GM12878 (cell line): Measurements from ENCODE around the gene SNX13. TPM values are rescaled to one million over a fixed set of nuclear protein-coding genes. Genes with fewer than 3 reads are reported as not detected.
A peak's percentile ranks its signal among the peaks of the same experiment; 100 is the strongest.

Experiments
- CBX5 ChIP-seq: sonication (generic); IDR thresholded peaks from 2 replicates; pipeline ENCODE4 v1.6.1; 2016; ENCODE audit warnings: low read depth, moderate library complexity, mild to moderate bottlenecking, inconsistent platforms
- ESRRA ChIP-seq: IDR thresholded peaks from 2 replicates; pipeline ENCODE4 v1.6.1; 2012; ENCODE audit warnings: mild to moderate bottlenecking, low read length, improper control_type of control experiment
- EZH2 ChIP-seq: IDR thresholded peaks from 2 replicates; pipeline ENCODE4 v1.6.1; 2012; ENCODE audit warnings: low read depth, mild to moderate bottlenecking, control low read depth, inconsistent platforms, low read length, borderline replicate concordance; ENCODE audit not compliant: control insufficient read depth
- MEF2B ChIP-seq: fragments of 450-650 bp; IDR thresholded peaks from 2 replicates; pipeline ENCODE4 v1.6.1; 2018; ENCODE audit warnings: mild to moderate bottlenecking, moderate library complexity; ENCODE audit not compliant: partially characterized antibody, poor library complexity, severe bottlenecking
- NFXL1 ChIP-seq: fragments of 450-650 bp; IDR thresholded peaks from 2 replicates; pipeline ENCODE4 v1.6.1; 2017; ENCODE audit warnings: antibody characterized with exemption, mild to moderate bottlenecking, borderline replicate concordance
- NRF1 ChIP-seq: conservative IDR thresholded peaks from 2 replicates; pipeline ENCODE4 v1.6.1; 2011; ENCODE audit warnings: mild to moderate bottlenecking, low read depth, low read length, improper control_type of control experiment
- POLR2AphosphoS5 ChIP-seq: IDR thresholded peaks from 2 replicates; pipeline ENCODE4 v1.6.1; 2011; ENCODE audit warnings: mild to moderate bottlenecking, low read length, inconsistent platforms
- RBBP5 ChIP-seq: fragments of 200-600 bp; sonication (generic); conservative IDR thresholded peaks from 2 replicates; pipeline ENCODE4 v1.6.1; 2016
- RUNX3 ChIP-seq: IDR thresholded peaks from 2 replicates; pipeline ENCODE4 v1.6.1; 2012; ENCODE audit warnings: low read length, inconsistent platforms
- SP1 ChIP-seq: IDR thresholded peaks from one replicate; pipeline ENCODE4 v1.6.1; 2011; ENCODE audit warnings: low read depth, low read length
- SREBF2 ChIP-seq: IDR thresholded peaks from 2 replicates; pipeline ENCODE4 v1.6.1; 2012; ENCODE audit warnings: mild to moderate bottlenecking, low read length
- STAT3 ChIP-seq: IDR thresholded peaks from 2 replicates; pipeline ENCODE4 v1.6.1; 2011; ENCODE audit warnings: low read depth, low read length, improper control_type of control experiment
- SUPT20H ChIP-seq: IDR thresholded peaks from 2 replicates; pipeline ENCODE4 v1.6.1; 2011; ENCODE audit warnings: low read depth, mild to moderate bottlenecking, low read length, moderate library complexity, borderline replicate concordance; ENCODE audit not compliant: control insufficient read depth
- TCF12 ChIP-seq: IDR thresholded peaks from 2 replicates; pipeline ENCODE4 v1.6.1; 2011; ENCODE audit warnings: low read depth, mild to moderate bottlenecking, low read length
- ZNF384 ChIP-seq: IDR thresholded peaks from 2 replicates; pipeline ENCODE4 v1.6.1; 2012; ENCODE audit warnings: low read depth, mild to moderate bottlenecking, low read length, improper control_type of control experiment, borderline replicate concordance
- polyA plus RNA-seq, 11 experiments: library from polyadenylated mRNA; depleted of rRNA in 4 of 11; unstranded in 6 of 11; stranded (reverse) in 5 of 11; fragments of >200 nt; fragmentation: Nextera tagmentation in 4 of 11; fragmentation: Illumina TruSeq in 1 of 11; extraction: Ambion mirVana in 4 of 11; extraction: Trizol in 1 of 11; gene quantifications; 1 replicate in 1 of 11; 2 replicates in 10 of 11; pipeline versions ENCODE4 v1.2.1 to v1.2.3, GENCODE V29; 2011 to 2016; ENCODE audit warnings: inconsistent platforms in 2 of 11, missing spikeins in 2 of 11, low read depth in 1 of 11
- total RNA-seq, 4 experiments: library from RNA; depleted of rRNA in 3 of 4; stranded (reverse); fragments of >200 nt in 3 of 4; fragmentation: Illumina TruSeq in 1 of 4; extraction: Trizol in 1 of 4; gene quantifications; 2 replicates each; pipeline versions ENCODE4 v1.2.1 to v1.2.3, GENCODE V29; 2013 to 2021
- TF ChIP-seq, protein P1 (sequence below): fragments of 150-350 bp; IDR thresholded peaks from 2 replicates; pipeline ENCODE4 v1.6.1; 2014; ENCODE audit warnings: mild to moderate bottlenecking, low read depth, low read length
- TF ChIP-seq, protein P2 (sequence below): fragments of 450-650 bp; IDR thresholded peaks from 2 replicates; pipeline ENCODE4 v1.6.1; 2017; ENCODE audit warnings: antibody characterized with exemption, mild to moderate bottlenecking, moderate library complexity
- TF ChIP-seq, protein P3 (sequence below), 3 experiments: IDR thresholded peaks in 2 of 3; conservative IDR thresholded peaks in 1 of 3; 2 replicates each; pipeline ENCODE4 v1.5.1; 2011; ENCODE audit warnings: low read depth in 3 of 3, low read length in 3 of 3, mild to moderate bottlenecking in 3 of 3, control low read depth in 2 of 3, moderate library complexity in 2 of 3, inconsistent platforms in 1 of 3, mixed read lengths in 1 of 3; ENCODE audit not compliant: control insufficient read depth in 2 of 3, insufficient read depth in 1 of 3; ENCODE audit errors: extremely low read depth in 1 of 3
- TF ChIP-seq, protein P4 (sequence below): fragments of 450-650 bp; IDR thresholded peaks from 2 replicates; pipeline ENCODE4 v1.6.1; 2018; ENCODE audit warnings: mild to moderate bottlenecking, low read depth, moderate library complexity; ENCODE audit not compliant: partially characterized antibody
- TF ChIP-seq, protein P5 (sequence below): IDR thresholded peaks from 2 replicates; pipeline ENCODE4 v1.6.1; 2011; ENCODE audit warnings: borderline replicate concordance, low read depth, mild to moderate bottlenecking, moderate library complexity, low read length; ENCODE audit not compliant: insufficient read depth, poor library complexity, severe bottlenecking

SNX13 gene
- total and polyA plus RNA-seq, 10 of the 15 experiments (the other 5 are each of a cell fraction or from before 2014, with no cell fraction given) = 2.2 to 17.1 (median 11.9) TPM

DNA sequence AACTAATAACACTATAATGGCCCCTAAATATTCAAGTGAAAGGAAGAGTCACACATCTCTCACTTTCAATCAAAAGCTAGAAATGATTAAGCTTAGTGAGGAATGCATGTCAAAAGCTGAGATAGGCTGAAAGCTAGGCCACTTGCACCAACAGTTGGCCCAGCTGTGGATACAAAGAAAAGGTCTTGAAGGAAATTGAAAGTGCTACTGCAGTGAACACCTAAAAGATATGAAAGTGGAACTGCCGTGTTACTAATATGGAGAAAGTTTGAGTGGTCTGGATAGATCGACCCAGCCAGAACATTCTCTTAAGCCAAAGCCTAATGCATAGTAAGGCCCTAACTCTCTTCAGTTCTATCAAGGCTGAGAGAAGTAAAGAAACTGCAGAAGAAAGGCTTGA lies 12.1 kb upstream of the SNX13 start (continued):
- TF ChIP-seq, protein P1, sequence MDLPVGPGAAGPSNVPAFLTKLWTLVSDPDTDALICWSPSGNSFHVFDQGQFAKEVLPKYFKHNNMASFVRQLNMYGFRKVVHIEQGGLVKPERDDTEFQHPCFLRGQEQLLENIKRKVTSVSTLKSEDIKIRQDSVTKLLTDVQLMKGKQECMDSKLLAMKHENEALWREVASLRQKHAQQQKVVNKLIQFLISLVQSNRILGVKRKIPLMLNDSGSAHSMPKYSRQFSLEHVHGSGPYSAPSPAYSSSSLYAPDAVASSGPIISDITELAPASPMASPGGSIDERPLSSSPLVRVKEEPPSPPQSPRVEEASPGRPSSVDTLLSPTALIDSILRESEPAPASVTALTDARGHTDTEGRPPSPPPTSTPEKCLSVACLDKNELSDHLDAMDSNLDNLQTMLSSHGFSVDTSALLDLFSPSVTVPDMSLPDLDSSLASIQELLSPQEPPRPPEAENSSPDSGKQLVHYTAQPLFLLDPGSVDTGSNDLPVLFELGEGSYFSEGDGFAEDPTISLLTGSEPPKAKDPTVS = no peak
- TF ChIP-seq, protein P2, sequence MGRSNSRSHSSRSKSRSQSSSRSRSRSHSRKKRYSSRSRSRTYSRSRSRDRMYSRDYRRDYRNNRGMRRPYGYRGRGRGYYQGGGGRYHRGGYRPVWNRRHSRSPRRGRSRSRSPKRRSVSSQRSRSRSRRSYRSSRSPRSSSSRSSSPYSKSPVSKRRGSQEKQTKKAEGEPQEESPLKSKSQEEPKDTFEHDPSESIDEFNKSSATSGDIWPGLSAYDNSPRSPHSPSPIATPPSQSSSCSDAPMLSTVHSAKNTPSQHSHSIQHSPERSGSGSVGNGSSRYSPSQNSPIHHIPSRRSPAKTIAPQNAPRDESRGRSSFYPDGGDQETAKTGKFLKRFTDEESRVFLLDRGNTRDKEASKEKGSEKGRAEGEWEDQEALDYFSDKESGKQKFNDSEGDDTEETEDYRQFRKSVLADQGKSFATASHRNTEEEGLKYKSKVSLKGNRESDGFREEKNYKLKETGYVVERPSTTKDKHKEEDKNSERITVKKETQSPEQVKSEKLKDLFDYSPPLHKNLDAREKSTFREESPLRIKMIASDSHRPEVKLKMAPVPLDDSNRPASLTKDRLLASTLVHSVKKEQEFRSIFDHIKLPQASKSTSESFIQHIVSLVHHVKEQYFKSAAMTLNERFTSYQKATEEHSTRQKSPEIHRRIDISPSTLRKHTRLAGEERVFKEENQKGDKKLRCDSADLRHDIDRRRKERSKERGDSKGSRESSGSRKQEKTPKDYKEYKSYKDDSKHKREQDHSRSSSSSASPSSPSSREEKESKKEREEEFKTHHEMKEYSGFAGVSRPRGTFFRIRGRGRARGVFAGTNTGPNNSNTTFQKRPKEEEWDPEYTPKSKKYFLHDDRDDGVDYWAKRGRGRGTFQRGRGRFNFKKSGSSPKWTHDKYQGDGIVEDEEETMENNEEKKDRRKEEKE = no peak
- TF ChIP-seq RUNX3 (peak; percentile 79), EZH2 (no peak), ZNF384 (no peak), CBX5 (peak; percentile 80), MEF2B (no peak), RBBP5 (no peak), SP1 (no peak), POLR2AphosphoS5 (no peak), NFXL1 (no peak), TCF12 (peak; percentile 61), STAT3 (no peak), ESRRA (no peak), SREBF2 (no peak), SUPT20H (no peak), NRF1 (no peak)
- TF ChIP-seq, protein P3, sequence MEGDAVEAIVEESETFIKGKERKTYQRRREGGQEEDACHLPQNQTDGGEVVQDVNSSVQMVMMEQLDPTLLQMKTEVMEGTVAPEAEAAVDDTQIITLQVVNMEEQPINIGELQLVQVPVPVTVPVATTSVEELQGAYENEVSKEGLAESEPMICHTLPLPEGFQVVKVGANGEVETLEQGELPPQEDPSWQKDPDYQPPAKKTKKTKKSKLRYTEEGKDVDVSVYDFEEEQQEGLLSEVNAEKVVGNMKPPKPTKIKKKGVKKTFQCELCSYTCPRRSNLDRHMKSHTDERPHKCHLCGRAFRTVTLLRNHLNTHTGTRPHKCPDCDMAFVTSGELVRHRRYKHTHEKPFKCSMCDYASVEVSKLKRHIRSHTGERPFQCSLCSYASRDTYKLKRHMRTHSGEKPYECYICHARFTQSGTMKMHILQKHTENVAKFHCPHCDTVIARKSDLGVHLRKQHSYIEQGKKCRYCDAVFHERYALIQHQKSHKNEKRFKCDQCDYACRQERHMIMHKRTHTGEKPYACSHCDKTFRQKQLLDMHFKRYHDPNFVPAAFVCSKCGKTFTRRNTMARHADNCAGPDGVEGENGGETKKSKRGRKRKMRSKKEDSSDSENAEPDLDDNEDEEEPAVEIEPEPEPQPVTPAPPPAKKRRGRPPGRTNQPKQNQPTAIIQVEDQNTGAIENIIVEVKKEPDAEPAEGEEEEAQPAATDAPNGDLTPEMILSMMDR (IDR thresholded peaks at IDR 0.05 in 2 of 3, conservative IDR thresholded peaks at IDR 0.05 in 1 of 3; ENCODE audit: control insufficient read depth in 2 of 3, extremely low read depth in 1 of 3, insufficient read depth in 1 of 3, low read depth in 3 of 3, low read length in 3 of 3) = no peak
- TF ChIP-seq, protein P4, sequence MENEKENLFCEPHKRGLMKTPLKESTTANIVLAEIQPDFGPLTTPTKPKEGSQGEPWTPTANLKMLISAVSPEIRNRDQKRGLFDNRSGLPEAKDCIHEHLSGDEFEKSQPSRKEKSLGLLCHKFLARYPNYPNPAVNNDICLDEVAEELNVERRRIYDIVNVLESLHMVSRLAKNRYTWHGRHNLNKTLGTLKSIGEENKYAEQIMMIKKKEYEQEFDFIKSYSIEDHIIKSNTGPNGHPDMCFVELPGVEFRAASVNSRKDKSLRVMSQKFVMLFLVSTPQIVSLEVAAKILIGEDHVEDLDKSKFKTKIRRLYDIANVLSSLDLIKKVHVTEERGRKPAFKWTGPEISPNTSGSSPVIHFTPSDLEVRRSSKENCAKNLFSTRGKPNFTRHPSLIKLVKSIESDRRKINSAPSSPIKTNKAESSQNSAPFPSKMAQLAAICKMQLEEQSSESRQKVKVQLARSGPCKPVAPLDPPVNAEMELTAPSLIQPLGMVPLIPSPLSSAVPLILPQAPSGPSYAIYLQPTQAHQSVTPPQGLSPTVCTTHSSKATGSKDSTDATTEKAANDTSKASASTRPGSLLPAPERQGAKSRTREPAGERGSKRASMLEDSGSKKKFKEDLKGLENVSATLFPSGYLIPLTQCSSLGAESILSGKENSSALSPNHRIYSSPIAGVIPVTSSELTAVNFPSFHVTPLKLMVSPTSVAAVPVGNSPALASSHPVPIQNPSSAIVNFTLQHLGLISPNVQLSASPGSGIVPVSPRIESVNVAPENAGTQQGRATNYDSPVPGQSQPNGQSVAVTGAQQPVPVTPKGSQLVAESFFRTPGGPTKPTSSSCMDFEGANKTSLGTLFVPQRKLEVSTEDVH = no peak
- TF ChIP-seq, protein P5, sequence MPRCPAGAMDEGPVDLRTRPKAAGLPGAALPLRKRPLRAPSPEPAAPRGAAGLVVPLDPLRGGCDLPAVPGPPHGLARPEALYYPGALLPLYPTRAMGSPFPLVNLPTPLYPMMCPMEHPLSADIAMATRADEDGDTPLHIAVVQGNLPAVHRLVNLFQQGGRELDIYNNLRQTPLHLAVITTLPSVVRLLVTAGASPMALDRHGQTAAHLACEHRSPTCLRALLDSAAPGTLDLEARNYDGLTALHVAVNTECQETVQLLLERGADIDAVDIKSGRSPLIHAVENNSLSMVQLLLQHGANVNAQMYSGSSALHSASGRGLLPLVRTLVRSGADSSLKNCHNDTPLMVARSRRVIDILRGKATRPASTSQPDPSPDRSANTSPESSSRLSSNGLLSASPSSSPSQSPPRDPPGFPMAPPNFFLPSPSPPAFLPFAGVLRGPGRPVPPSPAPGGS = peak; percentile 24
